ENCODE data around the gene NPVF.

DNA sequence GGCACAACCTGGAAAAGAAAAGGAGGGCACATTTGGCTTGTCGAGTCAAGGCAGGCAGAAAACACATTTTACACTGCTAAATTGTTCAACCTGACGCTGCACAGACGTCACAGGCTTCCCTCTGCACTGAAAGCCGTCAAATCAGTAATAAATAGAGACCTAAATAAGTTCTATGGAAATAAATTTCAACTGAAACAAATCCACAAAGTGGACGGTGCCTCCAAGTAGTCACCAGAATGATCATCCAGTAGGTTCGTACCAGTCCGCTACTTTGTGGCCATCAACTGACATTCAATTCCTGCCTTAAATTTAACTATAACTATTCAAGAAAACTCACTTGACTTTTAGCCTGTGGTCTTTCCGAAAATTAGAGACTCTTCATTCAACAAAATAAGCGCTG lies 49.0 kb downstream of the NPVF start:
- TF ChIP-seq POLR2A (IDR thresholded peaks at IDR 0.05) = no peak
- TF ChIP-seq, protein P1, sequence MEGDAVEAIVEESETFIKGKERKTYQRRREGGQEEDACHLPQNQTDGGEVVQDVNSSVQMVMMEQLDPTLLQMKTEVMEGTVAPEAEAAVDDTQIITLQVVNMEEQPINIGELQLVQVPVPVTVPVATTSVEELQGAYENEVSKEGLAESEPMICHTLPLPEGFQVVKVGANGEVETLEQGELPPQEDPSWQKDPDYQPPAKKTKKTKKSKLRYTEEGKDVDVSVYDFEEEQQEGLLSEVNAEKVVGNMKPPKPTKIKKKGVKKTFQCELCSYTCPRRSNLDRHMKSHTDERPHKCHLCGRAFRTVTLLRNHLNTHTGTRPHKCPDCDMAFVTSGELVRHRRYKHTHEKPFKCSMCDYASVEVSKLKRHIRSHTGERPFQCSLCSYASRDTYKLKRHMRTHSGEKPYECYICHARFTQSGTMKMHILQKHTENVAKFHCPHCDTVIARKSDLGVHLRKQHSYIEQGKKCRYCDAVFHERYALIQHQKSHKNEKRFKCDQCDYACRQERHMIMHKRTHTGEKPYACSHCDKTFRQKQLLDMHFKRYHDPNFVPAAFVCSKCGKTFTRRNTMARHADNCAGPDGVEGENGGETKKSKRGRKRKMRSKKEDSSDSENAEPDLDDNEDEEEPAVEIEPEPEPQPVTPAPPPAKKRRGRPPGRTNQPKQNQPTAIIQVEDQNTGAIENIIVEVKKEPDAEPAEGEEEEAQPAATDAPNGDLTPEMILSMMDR (IDR thresholded peaks at IDR 0.05) = no peak
